Activated naive CD8-positive, alpha-beta T cell treated with anti-CD3 and anti-CD28 coated beads, Interleukin-2, amount 10 ng/mL, durations not matched to agents 7 days and 5 days (primary cell): ENCODE data around the gene MGST2. TPM values are rescaled to one million over a fixed set of nuclear protein-coding genes. Genes with fewer than 3 reads are reported as not detected.

Experiments
- ATAC-seq: fragments of 150-1000 bp; cut with Tn5 transposase; one replicate; pipeline ENCODE4 v1.10.0; 2021; ENCODE audit warnings: low read depth, moderate library complexity
- POLR2A ChIA-PET: fragments of 350-600 bp; sonication (Branson Sonifier 250); formaldehyde crosslinking; loops from one replicate; lab custom pipeline; 2021; ENCODE audit warnings: antibody characterized with exemption; lab: Charles Lee
- DNase-seq: peaks from one replicate; pipeline ENCODE4 v3.0.0; 2021
- H3K27ac Mint-ChIP-seq: one replicate; pipeline ENCODE4 v1.8.0; 2022; ENCODE audit warnings: mild to moderate bottlenecking, mixed read lengths
- H3K27me3 Mint-ChIP-seq: one replicate; pipeline ENCODE4 v1.8.0; 2022; ENCODE audit warnings: mild to moderate bottlenecking, moderate library complexity, mixed read lengths
- H3K36me3 Mint-ChIP-seq: one replicate; pipeline ENCODE4 v1.8.0; 2021; ENCODE audit warnings: mild to moderate bottlenecking, mixed read lengths
- H3K4me1 Mint-ChIP-seq: one replicate; pipeline ENCODE4 v1.8.0; 2021; ENCODE audit warnings: mixed read lengths
- H3K4me3 Mint-ChIP-seq: one replicate; pipeline ENCODE4 v1.8.0; 2022; ENCODE audit warnings: mild to moderate bottlenecking, moderate library complexity, mixed read lengths
- H3K9me3 Mint-ChIP-seq: one replicate; pipeline ENCODE4 v1.8.0; 2021; ENCODE audit warnings: mixed read lengths
- total RNA-seq, 2 experiments: library from RNA; stranded (reverse); gene quantifications; one replicate each; pipeline ENCODE4 v1.2.3, GENCODE V29; 2021

MGST2 gene
- total RNA-seq, 2 experiments from 2014 or later, result 10.8 to 11.0 TPM

- Mint-ChIP-seq H3K4me1 (peaks cover 11% of the 10 kb centered on the region), H3K27ac (peak overlapping the region; percentile 42), H3K4me3 (peak overlapping the region; percentile 80), H3K27me3 (peaks cover 30% of the 10 kb centered on the region), H3K9me3 (no peaks in the 10 kb centered on the region), H3K36me3 (no peaks in the 10 kb centered on the region)
- DNase-seq (peak; percentile 74), ATAC-seq (peak; percentile 88)
- POLR2A ChIA-PET, result no interaction called here
Measured at GRCh38 chr4:139734875-139735380, 69.3 kb downstream of the MGST2 start.

- H3K4me3 Mint-ChIP-seq, result peak overlapping the region; percentile 80
- peak; percentile 46 for DNase-seq
- POLR2A ChIA-PET, result no interaction called here
- no peaks in the 10 kb centered on the region for H3K9me3 Mint-ChIP-seq
- peak overlapping the region; percentile 42 for H3K27ac Mint-ChIP-seq
- ATAC-seq, result no peak
- H3K36me3 Mint-ChIP-seq, result no peaks in the 10 kb centered on the region
- H3K27me3 Mint-ChIP-seq, result peaks cover 30% of the 10 kb centered on the region
- peaks cover 11% of the 10 kb centered on the region for H3K4me1 Mint-ChIP-seq
Measured at GRCh38 chr4:139735381-139736273, 70.0 kb downstream of the MGST2 start.

GRCh38 chr4:139736274-139736660 lies 70.6 kb downstream of the MGST2 start:
- POLR2A ChIA-PET, result no interaction called here
- DNase-seq, result no peak
- H3K9me3 Mint-ChIP-seq, result no peaks in the 10 kb centered on the region
- no peak overlapping the region for H3K27ac Mint-ChIP-seq
- H3K4me3 Mint-ChIP-seq, result peak overlapping the region; percentile 80
- no peak for ATAC-seq
- peaks cover 11% of the 10 kb centered on the region for H3K4me1 Mint-ChIP-seq
- peaks cover 30% of the 10 kb centered on the region for H3K27me3 Mint-ChIP-seq
- no peaks in the 10 kb centered on the region for H3K36me3 Mint-ChIP-seq

GRCh38 chr4:139736661-139737060 lies 71.0 kb downstream of the MGST2 start:
- H3K4me3 Mint-ChIP-seq, result no peak overlapping the region
- no peak for ATAC-seq
- H3K4me1 Mint-ChIP-seq, result peaks cover 11% of the 10 kb centered on the region
- POLR2A ChIA-PET, result interaction anchor here (1.0 kb wide), 1 partner anchor 507 kb away, joined by 3 read pairs; no protein-coding TSS in a partner anchor
- no peaks in the 10 kb centered on the region for H3K9me3 Mint-ChIP-seq
- H3K27me3 Mint-ChIP-seq, result peaks cover 30% of the 10 kb centered on the region
- H3K36me3 Mint-ChIP-seq, result no peaks in the 10 kb centered on the region
- H3K27ac Mint-ChIP-seq, result no peak overlapping the region
- DNase-seq, result no peak

GRCh38 chr4:139738846-139739613 lies 73.4 kb downstream of the MGST2 start:
- POLR2A ChIA-PET, result no interaction called here
- H3K9me3 Mint-ChIP-seq, result no peaks in the 10 kb centered on the region
- H3K27ac Mint-ChIP-seq, result no peak overlapping the region
- peaks cover 11% of the 10 kb centered on the region for H3K4me1 Mint-ChIP-seq
- H3K4me3 Mint-ChIP-seq, result no peak overlapping the region
- H3K27me3 Mint-ChIP-seq, result peaks cover 30% of the 10 kb centered on the region
- no peaks in the 10 kb centered on the region for H3K36me3 Mint-ChIP-seq
- ATAC-seq (no peak), DNase-seq (no peak)

GRCh38 chr4:139740121-139740520 lies 74.5 kb downstream of the MGST2 start:
- Mint-ChIP-seq H3K9me3 (no peaks in the 10 kb centered on the region), H3K27ac (no peak overlapping the region), H3K27me3 (peaks cover 22% of the 10 kb centered on the region), H3K4me1 (peaks cover 6% of the 10 kb centered on the region), H3K4me3 (no peak overlapping the region), H3K36me3 (no peaks in the 10 kb centered on the region)
- DNase-seq (no peak), ATAC-seq (no peak)
- POLR2A ChIA-PET, result no interaction called here

- Mint-ChIP-seq H3K27me3 (peaks cover 20% of the 10 kb centered on the region), H3K9me3 (no peaks in the 10 kb centered on the region), H3K36me3 (no peaks in the 10 kb centered on the region), H3K4me1 (peaks cover 5% of the 10 kb centered on the region), H3K27ac (no peak overlapping the region), H3K4me3 (no peak overlapping the region)
- no peak for DNase-seq
- ATAC-seq, result no peak
- POLR2A ChIA-PET, result no interaction called here
Measured at GRCh38 chr4:139740531-139741041, 75.0 kb downstream of the MGST2 start.

- no peaks in the 10 kb centered on the region for H3K9me3 Mint-ChIP-seq
- H3K27ac Mint-ChIP-seq, result no peak overlapping the region
- H3K4me3 Mint-ChIP-seq, result no peak overlapping the region
- H3K4me1 Mint-ChIP-seq, result peaks cover 3% of the 10 kb centered on the region
- POLR2A ChIA-PET, result no interaction called here
- DNase-seq, result no peak
- H3K27me3 Mint-ChIP-seq, result peaks cover 3% of the 10 kb centered on the region
- H3K36me3 Mint-ChIP-seq, result no peaks in the 10 kb centered on the region
- ATAC-seq, result no peak
Measured at GRCh38 chr4:139743027-139743426, 77.4 kb downstream of the MGST2 start.

- Mint-ChIP-seq H3K36me3 (peaks cover 2% of the 10 kb centered on the region), H3K27me3 (no peaks in the 10 kb centered on the region), H3K4me1 (peaks cover 8% of the 10 kb centered on the region), H3K4me3 (no peak overlapping the region), H3K27ac (no peak overlapping the region), H3K9me3 (no peaks in the 10 kb centered on the region)
- POLR2A ChIA-PET, result no interaction called here
- ATAC-seq, result no peak
- no peak for DNase-seq
Measured at GRCh38 chr4:139744232-139744631, 78.6 kb downstream of the MGST2 start.

GRCh38 chr4:139745111-139745639 lies 79.6 kb downstream of the MGST2 start:
- no peaks in the 10 kb centered on the region for H3K9me3 Mint-ChIP-seq
- no peak overlapping the region for H3K27ac Mint-ChIP-seq
- peaks cover 2% of the 10 kb centered on the region for H3K36me3 Mint-ChIP-seq
- POLR2A ChIA-PET, result no interaction called here
- peaks cover 12% of the 10 kb centered on the region for H3K4me1 Mint-ChIP-seq
- no peak for ATAC-seq
- DNase-seq, result no peak
- no peaks in the 10 kb centered on the region for H3K27me3 Mint-ChIP-seq
- no peak overlapping the region for H3K4me3 Mint-ChIP-seq

- DNase-seq (no peak), ATAC-seq (no peak)
- no peaks in the 10 kb centered on the region for H3K9me3 Mint-ChIP-seq
- peaks cover 2% of the 10 kb centered on the region for H3K36me3 Mint-ChIP-seq
- POLR2A ChIA-PET, result no interaction called here
- H3K4me3 Mint-ChIP-seq, result no peak overlapping the region
- no peaks in the 10 kb centered on the region for H3K27me3 Mint-ChIP-seq
- H3K27ac Mint-ChIP-seq, result no peak overlapping the region
- H3K4me1 Mint-ChIP-seq, result peaks cover 12% of the 10 kb centered on the region
Measured at GRCh38 chr4:139746431-139747171, 81.0 kb downstream of the MGST2 start.

GRCh38 chr4:139749338-139749737 lies 83.7 kb downstream of the MGST2 start:
- H3K36me3 Mint-ChIP-seq, result peaks cover 2% of the 10 kb centered on the region
- ATAC-seq, result no peak
- H3K27me3 Mint-ChIP-seq, result peaks cover 2% of the 10 kb centered on the region
- POLR2A ChIA-PET, result no interaction called here
- no peak overlapping the region for H3K27ac Mint-ChIP-seq
- no peak for DNase-seq
- H3K9me3 Mint-ChIP-seq, result no peaks in the 10 kb centered on the region
- no peak overlapping the region for H3K4me3 Mint-ChIP-seq
- H3K4me1 Mint-ChIP-seq, result peaks cover 12% of the 10 kb centered on the region
